Spleen (tissue), 11 donors: ENCODE data around the gene KPNA1. TPM values are rescaled to one million over a fixed set of nuclear protein-coding genes. Genes with fewer than 3 reads are reported as not detected.

Experiments used
- DNase-seq: peaks from one replicate; pipeline ENCODE4 v3.0.0-alpha.2; 2020
- H3K27ac ChIP-seq, 8 donors: fragments of 200-600 bp; sonication (generic) in 7 of 8; 1 replicate in 4 of 8; 2 replicates in 4 of 8; pipeline versions ENCODE4 v1.5.0 to v1.8.0; 2016 to 2021; ENCODE audit warnings: inconsistent platforms in 4 of 8, mild to moderate bottlenecking in 4 of 8, moderate library complexity in 1 of 8
- H3K27me3 ChIP-seq, 7 donors: fragments of 200-600 bp; sonication (generic) in 6 of 7; replicated peaks in 1 of 7; 1 replicate in 4 of 7; 2 replicates in 3 of 7; pipeline versions ENCODE4 v1.5.0 to v1.8.0; 2016 to 2021; ENCODE audit warnings: inconsistent platforms in 3 of 7, mild to moderate bottlenecking in 1 of 7
- H3K36me3 ChIP-seq, 6 donors: fragments of 200-600 bp; sonication (generic) in 5 of 6; 1 replicate in 4 of 6; 2 replicates in 2 of 6; pipeline versions ENCODE4 v1.5.0 to v1.8.0; 2016 to 2021; ENCODE audit warnings: inconsistent platforms in 2 of 6
- H3K4me1 ChIP-seq, 6 donors: fragments of 200-600 bp; sonication (generic) in 5 of 6; 1 replicate in 3 of 6; 2 replicates in 3 of 6; pipeline versions ENCODE4 v1.5.0 to v1.8.0; 2016 to 2021; ENCODE audit warnings: inconsistent platforms in 3 of 6
- H3K4me3 ChIP-seq, 8 donors: fragments of 200-600 bp; sonication (generic) in 7 of 8; 1 replicate in 4 of 8; 2 replicates in 4 of 8; pipeline versions ENCODE4 v1.5.0 to v1.8.0; 2016 to 2021; ENCODE audit warnings: inconsistent platforms in 4 of 8, mild to moderate bottlenecking in 4 of 8, moderate library complexity in 2 of 8
- H3K9me3 ChIP-seq, 8 donors: fragments of 200-600 bp; sonication (generic) in 7 of 8; 1 replicate in 4 of 8; 2 replicates in 4 of 8; pipeline versions ENCODE4 v1.5.0 to v1.8.0; 2016 to 2021; ENCODE audit warnings: inconsistent platforms in 4 of 8
- CTCF ChIP-seq, 11 experiments: fragments of 200-600 bp in 7 of 11; fragments of 450-650 bp in 4 of 11; sonication (generic) in 4 of 11; IDR thresholded peaks in 8 of 11; conservative IDR thresholded peaks in 3 of 11; 1 replicate in 7 of 11; 2 replicates in 4 of 11; pipeline versions ENCODE4 v1.4.0 to v1.8.0; 2016 to 2021; ENCODE audit warnings: antibody characterized with exemption in 11 of 11, inconsistent platforms in 4 of 11, mild to moderate bottlenecking in 1 of 11
- POLR2A ChIP-seq, 3 donors: fragments of 450-650 bp; IDR thresholded peaks; one replicate each; pipeline ENCODE4 v1.5.1; 2017; ENCODE audit warnings: antibody characterized with exemption in 3 of 3, mild to moderate bottlenecking in 1 of 3
- POLR2AphosphoS5 ChIP-seq, 3 donors: sonication (generic); formaldehyde crosslinking; IDR thresholded peaks; one replicate each; pipeline ENCODE4 v1.5.1; 2017; ENCODE audit warnings: antibody characterized with exemption in 3 of 3
- WGBS, 5 donors: extraction: QIAGEN DNeasy Blood & Tissue Kit in 3 of 5; methylation state at CpG; one replicate each; pipeline versions ENCODE4 v1.1.5 to v1.1.7; 2013 to 2018; 5-methylcytosine and 5-hydroxymethylcytosine counted together
- intact Hi-C: fragments of 100-400 bp; cut with DNase I; formaldehyde crosslinking; loops from one replicate; pipeline ENCODE4 v1.15.0; 2023; ENCODE audit warnings: low total_unique reads
- polyA plus RNA-seq, 3 donors: library from polyadenylated mRNA; stranded (reverse); fragments of 200-250 nt; gene quantifications; one replicate each; pipeline ENCODE4 v1.2.1, GENCODE V29; 2013
- total RNA-seq, 7 donors: library from RNA; depleted of rRNA in 3 of 7; stranded (reverse); fragments of >200 nt in 3 of 7; fragmentation: NEBNext Ultra II Directional in 4 of 7; extraction: Animal tissue kit (Norgen Biotek cat#: 25700) in 4 of 7; gene quantifications; one replicate each; pipeline versions ENCODE4 v1.1.0 to v1.2.1, GENCODE V29; 2016 to 2021
- donor health status: healthy with polysubstance abuse.
- donor health status: DM: no; HTN: no; CAD: no; lungs with moderate emphysema.
- donor health status: DM: no; HTN: no; CAD: no.
- donor health status: Bipolar disorder and iron deficiency.
- donor health status: healthy.
- donor health status: DM: no; HTN: no; CAD: no.
- donor health status: DM: yes; HTN: yes; CAD: no.

The KPNA1 gene
- total and polyA plus RNA-seq, 10 donors = 8.5 to 74.4 (median 45.7) TPM

GRCh38 chr3:122484985-122485384 lies 29.8 kb downstream of the KPNA1 start:
- Histone ChIP-seq H3K27me3 (no peaks in the 10 kb centered on the region), H3K27ac (no peak overlapping the region), H3K36me3 (peaks cover 0 to 26% (median 0%) of the 10 kb centered on the region in 6 donors), H3K4me3 (no peak overlapping the region), H3K9me3 (no peaks in the 10 kb centered on the region), H3K4me1 (peaks cover 0 to 19% (median 15%) of the 10 kb centered on the region in 6 donors)
- WGBS, 5 donors = 79 to 98% (median 92%) methylated on average over 5 of the region's 5 CpGs
- no peak for TF ChIP-seq CTCF (IDR thresholded peaks at IDR 0.05 in 8 of 11, conservative IDR thresholded peaks at IDR 0.05 in 3 of 11)
- TF ChIP-seq POLR2A (IDR thresholded peaks at IDR 0.05) = no peak
- TF ChIP-seq POLR2AphosphoS5 (IDR thresholded peaks at IDR 0.05) = no peak
- DNase-seq = no peak
- intact Hi-C loops = no loop called here

- Histone ChIP-seq H3K27me3 (no peaks in the 10 kb centered on the region), H3K27ac (no peak overlapping the region), H3K4me3 (no peak overlapping the region), H3K36me3 (peaks cover 0 to 8% (median 0%) of the 10 kb centered on the region in 6 donors), H3K9me3 (no peaks in the 10 kb centered on the region), H3K4me1 (peaks cover 0 to 20% (median 15%) of the 10 kb centered on the region in 6 donors)
- DNase-seq = no peak
- intact Hi-C loops = no loop called here
- TF ChIP-seq POLR2A (IDR thresholded peaks at IDR 0.05) (no peak), POLR2AphosphoS5 (IDR thresholded peaks at IDR 0.05) (no peak), CTCF (IDR thresholded peaks at IDR 0.05 in 8 of 11, conservative IDR thresholded peaks at IDR 0.05 in 3 of 11) (no peak)
- WGBS, 5 donors = 82 to 91% (median 87%) methylated on average over 3 of the region's 3 CpGs
Measured at GRCh38 chr3:122481390-122481789, 33.3 kb downstream of the KPNA1 start.

- H3K27me3 ChIP-seq = no peaks in the 10 kb centered on the region
- no peak overlapping the region for H3K27ac ChIP-seq
- WGBS, 5 donors = 89 to 100% (median 91%) methylated on average over 2 of the region's 2 CpGs
- H3K36me3 ChIP-seq = peaks cover 0 to 12% (median 0%) of the 10 kb centered on the region in 6 donors
- peaks cover 0 to 35% (median 1%) of the 10 kb centered on the region in 6 donors for H3K4me1 ChIP-seq
- no peaks in the 10 kb centered on the region for H3K9me3 ChIP-seq
- no peak for DNase-seq
- no peak overlapping the region for H3K4me3 ChIP-seq
- no peak for TF ChIP-seq POLR2A (IDR thresholded peaks at IDR 0.05)
- TF ChIP-seq CTCF (IDR thresholded peaks at IDR 0.05 in 8 of 11, conservative IDR thresholded peaks at IDR 0.05 in 3 of 11) = no peak
- TF ChIP-seq POLR2AphosphoS5 (IDR thresholded peaks at IDR 0.05) = no peak
- intact Hi-C loops = no loop called here
Measured at GRCh38 chr3:122476532-122476931, 38.2 kb downstream of the KPNA1 start.

- WGBS, 5 donors = 84 to 95% (median 91%) methylated on average over 2 of the region's 2 CpGs
- no peak for DNase-seq
- Histone ChIP-seq H3K27me3 (no peaks in the 10 kb centered on the region), H3K9me3 (no peaks in the 10 kb centered on the region), H3K36me3 (peaks cover 0 to 12% (median 0%) of the 10 kb centered on the region in 6 donors), H3K27ac (no peak overlapping the region), H3K4me1 (peaks cover 0 to 45% (median 6%) of the 10 kb centered on the region in 6 donors), H3K4me3 (no peak overlapping the region)
- intact Hi-C loops = no loop called here
- no peak for TF ChIP-seq POLR2AphosphoS5 (IDR thresholded peaks at IDR 0.05)
- no peak for TF ChIP-seq CTCF (IDR thresholded peaks at IDR 0.05 in 8 of 11, conservative IDR thresholded peaks at IDR 0.05 in 3 of 11)
- TF ChIP-seq POLR2A (IDR thresholded peaks at IDR 0.05) = no peak
Measured at GRCh38 chr3:122475316-122475715, 39.4 kb downstream of the KPNA1 start.
